ENCODE data around the gene ADAMTS13.
"Not testable (repeated sequence)": the region's sequence is repeated elsewhere in the genome, so short reads cannot be mapped to it uniquely, and the experiment has no call there.

The ADAMTS13 gene

GRCh38 chr9:133427658-133428348 lies 5.6 kb downstream of the ADAMTS13 start:
- DNase-seq = no peak

GRCh38 chr9:133428617-133429101 lies 6.5 kb downstream of the ADAMTS13 start:
- DNase-seq = peak; percentile 35 to 53

GRCh38 chr9:133429214-133429613 lies 7.0 kb downstream of the ADAMTS13 start:
- no peak for DNase-seq

GRCh38 chr9:133429641-133430161 lies 7.5 kb downstream of the ADAMTS13 start:
- DNase-seq = no peak

GRCh38 chr9:133430244-133430643 lies 8.1 kb downstream of the ADAMTS13 start:
- no peak for DNase-seq

GRCh38 chr9:133433351-133433843 lies 11.2 kb downstream of the ADAMTS13 start:
- no peak for DNase-seq

GRCh38 chr9:133436681-133437080 lies 14.5 kb downstream of the ADAMTS13 start:
- DNase-seq = no peak

GRCh38 chr9:133437753-133438531 lies 15.8 kb downstream of the ADAMTS13 start:
- DNase-seq = no peak

GRCh38 chr9:133439337-133439736 lies 17.2 kb downstream of the ADAMTS13 start:
- no peak for DNase-seq

- no peak for DNase-seq
Observed at GRCh38 chr9:133440874-133441273, 18.7 kb downstream of the ADAMTS13 start.

GRCh38 chr9:133441571-133441970 lies 19.4 kb downstream of the ADAMTS13 start:
- DNase-seq = no peak

- no peak for DNase-seq
Observed at GRCh38 chr9:133443248-133443647, 21.1 kb downstream of the ADAMTS13 start.

GRCh38 chr9:133443982-133444381 lies 21.8 kb downstream of the ADAMTS13 start:
- DNase-seq = peak in 1 of 2 experiments; percentile 10

GRCh38 chr9:133445293-133445969 lies 23.3 kb downstream of the ADAMTS13 start:
- DNase-seq = no peak

GRCh38 chr9:133448487-133448972 lies 26.4 kb downstream of the ADAMTS13 start:
- DNase-seq = no peak

GRCh38 chr9:133449760-133450159 lies 27.6 kb downstream of the ADAMTS13 start:
- DNase-seq = peak in 1 of 2 experiments; percentile 24

- not testable (repeated sequence) for DNase-seq
Observed at GRCh38 chr9:133451865-133452264, 29.7 kb downstream of the ADAMTS13 start.

- no peak for DNase-seq
Observed at GRCh38 chr9:133452562-133452961, 30.4 kb downstream of the ADAMTS13 start.

- no peak for DNase-seq
Observed at GRCh38 chr9:133453651-133454050, 31.5 kb downstream of the ADAMTS13 start.

- DNase-seq = no peak
Observed at GRCh38 chr9:133454325-133454724, 32.2 kb downstream of the ADAMTS13 start.

- no peak for DNase-seq
Observed at GRCh38 chr9:133454943-133455673, 32.9 kb downstream of the ADAMTS13 start.

GRCh38 chr9:133455936-133456335 lies 33.8 kb downstream of the ADAMTS13 start:
- no peak for DNase-seq
